T-helper 2 cell treated with Interferon-gamma antibody and Interleukin-4, amounts not matched to agents 100 ng/mL and 5 ng/mL, for 36 hours (primary cell): ENCODE measurements around the gene CLC. TPM values are rescaled to one million over a fixed set of nuclear protein-coding genes. Genes with fewer than 3 reads are reported as not detected.

Experiments
- total RNA-seq: library from RNA; stranded (reverse); gene quantifications from 2 replicates; pipeline ENCODE4 v1.2.3, GENCODE V29; 2022

Gene CLC
- total RNA-seq, 1 donor from 2014 or later = 1.6 TPM

Other genes with a start within 250 kb of the CLC start
- 0.45 and 0.73 TPM in 2 replicates for gene DLL3, start 239.1 kb downstream of the CLC start, total RNA-seq
- gene SELENOV, start 222.9 kb downstream of the CLC start, total RNA-seq = not detected in 2 replicates
- gene EID2B, start 205.2 kb downstream of the CLC start, total RNA-seq = 2.9 and 3.8 TPM in 2 replicates
- gene EID2, start 197.9 kb downstream of the CLC start, total RNA-seq = 14.3 and 15.8 TPM in 2 replicates
- not detected in 2 replicates for gene LGALS13, start 135.5 kb downstream of the CLC start, total RNA-seq
- not detected in 2 replicates for gene LGALS16, start 82.1 kb downstream of the CLC start, total RNA-seq
- gene LGALS14, start 33.5 kb downstream of the CLC start, total RNA-seq = not detected in 2 replicates
- not detected in 2 replicates for gene LEUTX, start 40.8 kb upstream of the CLC start, total RNA-seq
- 5.7 and 5.9 TPM in 2 replicates for gene DYRK1B, start 96.1 kb upstream of the CLC start, total RNA-seq
- gene FBL, start 108.3 kb upstream of the CLC start, total RNA-seq = 375 and 397 TPM in 2 replicates
- 7.3 and 7.4 TPM in 2 replicates for gene FCGBP, start 196.6 kb upstream of the CLC start, total RNA-seq
- 133 and 134 TPM in 2 replicates for gene PSMC4, start 233.1 kb upstream of the CLC start, total RNA-seq